GM12874 (cell line): ENCODE results near the gene PHACTR1.

ENCODE experiments used
- TF ChIP-seq, protein P1 (sequence below): IDR thresholded peaks from 2 replicates; pipeline ENCODE4 v1.5.1; 2011; ENCODE audit warnings: low read depth, mild to moderate bottlenecking, control low read depth, low read length, moderate library complexity; ENCODE audit not compliant: insufficient read depth

Gene PHACTR1

DNA sequence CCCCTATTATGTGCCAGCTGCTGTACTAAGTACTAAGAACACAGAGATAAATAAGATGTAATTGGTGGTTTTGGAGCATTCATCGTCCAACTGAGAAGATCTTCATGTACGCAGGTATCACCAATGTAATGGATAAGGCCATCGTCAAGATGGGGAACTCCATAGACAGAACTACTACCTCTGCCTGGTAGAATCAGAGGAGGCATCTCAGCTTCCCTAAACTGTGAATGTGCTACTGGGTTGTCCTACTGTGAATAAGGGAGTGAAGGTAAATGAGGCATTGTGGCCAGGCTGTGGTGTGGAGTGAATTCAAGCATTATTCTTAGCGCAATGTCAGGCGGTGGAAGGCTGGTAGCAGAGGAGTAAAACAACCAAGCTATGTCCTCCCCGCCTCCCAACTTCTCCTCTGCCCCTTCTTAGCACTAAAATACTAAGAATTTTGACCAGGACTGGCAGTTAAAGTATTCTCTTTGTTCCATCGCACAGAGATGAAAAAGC lies 543.6 kb downstream of the PHACTR1 start:
- TF ChIP-seq, protein P1, sequence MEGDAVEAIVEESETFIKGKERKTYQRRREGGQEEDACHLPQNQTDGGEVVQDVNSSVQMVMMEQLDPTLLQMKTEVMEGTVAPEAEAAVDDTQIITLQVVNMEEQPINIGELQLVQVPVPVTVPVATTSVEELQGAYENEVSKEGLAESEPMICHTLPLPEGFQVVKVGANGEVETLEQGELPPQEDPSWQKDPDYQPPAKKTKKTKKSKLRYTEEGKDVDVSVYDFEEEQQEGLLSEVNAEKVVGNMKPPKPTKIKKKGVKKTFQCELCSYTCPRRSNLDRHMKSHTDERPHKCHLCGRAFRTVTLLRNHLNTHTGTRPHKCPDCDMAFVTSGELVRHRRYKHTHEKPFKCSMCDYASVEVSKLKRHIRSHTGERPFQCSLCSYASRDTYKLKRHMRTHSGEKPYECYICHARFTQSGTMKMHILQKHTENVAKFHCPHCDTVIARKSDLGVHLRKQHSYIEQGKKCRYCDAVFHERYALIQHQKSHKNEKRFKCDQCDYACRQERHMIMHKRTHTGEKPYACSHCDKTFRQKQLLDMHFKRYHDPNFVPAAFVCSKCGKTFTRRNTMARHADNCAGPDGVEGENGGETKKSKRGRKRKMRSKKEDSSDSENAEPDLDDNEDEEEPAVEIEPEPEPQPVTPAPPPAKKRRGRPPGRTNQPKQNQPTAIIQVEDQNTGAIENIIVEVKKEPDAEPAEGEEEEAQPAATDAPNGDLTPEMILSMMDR = no peak

DNA sequence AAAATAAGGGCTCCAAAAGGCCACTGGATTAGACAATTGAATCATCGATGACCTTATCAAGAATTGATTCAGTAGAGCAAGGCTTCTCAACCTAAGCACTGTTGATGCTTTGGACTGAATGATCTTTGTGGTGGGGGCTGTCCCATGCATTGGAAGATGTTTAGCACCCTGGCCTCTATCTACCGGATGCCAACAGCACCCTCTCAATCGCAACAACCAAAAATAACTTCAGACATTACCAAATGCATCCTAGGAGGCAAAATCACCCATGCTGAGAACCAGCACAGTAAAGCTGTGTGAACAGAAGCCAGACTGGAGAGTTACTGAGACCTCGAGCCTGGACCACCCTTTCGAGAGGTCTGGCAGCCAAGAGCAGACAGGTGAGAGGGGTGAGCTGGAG lies 544.3 kb downstream of the PHACTR1 start:
- TF ChIP-seq, protein P1 = no peak

DNA sequence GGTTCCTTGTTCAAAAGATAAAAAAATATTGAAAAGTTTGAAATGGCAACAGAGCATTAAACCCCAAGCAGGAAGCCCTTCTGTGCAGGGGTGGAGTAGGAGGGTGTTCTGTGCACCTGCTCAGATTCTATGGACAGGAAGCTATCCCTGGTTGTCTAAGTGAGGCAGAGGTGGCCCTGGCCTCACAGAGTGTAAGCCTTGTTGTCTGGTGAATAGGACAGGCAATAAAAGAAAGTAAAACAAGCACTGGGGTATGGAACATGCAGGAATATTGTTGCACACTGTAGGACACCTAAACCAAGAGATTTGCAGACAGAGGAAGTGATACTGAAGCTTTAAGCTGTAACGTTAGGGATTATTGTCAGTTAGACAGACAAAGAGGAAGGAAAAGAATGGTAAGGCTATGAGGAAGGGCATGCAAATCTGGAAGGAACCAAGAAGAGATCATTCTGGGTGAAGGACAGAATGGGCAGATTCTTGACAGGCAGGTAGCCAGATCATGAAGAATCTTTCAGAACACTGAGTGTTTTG lies 545.0 kb downstream of the PHACTR1 start:
- TF ChIP-seq, protein P1 = no peak

DNA sequence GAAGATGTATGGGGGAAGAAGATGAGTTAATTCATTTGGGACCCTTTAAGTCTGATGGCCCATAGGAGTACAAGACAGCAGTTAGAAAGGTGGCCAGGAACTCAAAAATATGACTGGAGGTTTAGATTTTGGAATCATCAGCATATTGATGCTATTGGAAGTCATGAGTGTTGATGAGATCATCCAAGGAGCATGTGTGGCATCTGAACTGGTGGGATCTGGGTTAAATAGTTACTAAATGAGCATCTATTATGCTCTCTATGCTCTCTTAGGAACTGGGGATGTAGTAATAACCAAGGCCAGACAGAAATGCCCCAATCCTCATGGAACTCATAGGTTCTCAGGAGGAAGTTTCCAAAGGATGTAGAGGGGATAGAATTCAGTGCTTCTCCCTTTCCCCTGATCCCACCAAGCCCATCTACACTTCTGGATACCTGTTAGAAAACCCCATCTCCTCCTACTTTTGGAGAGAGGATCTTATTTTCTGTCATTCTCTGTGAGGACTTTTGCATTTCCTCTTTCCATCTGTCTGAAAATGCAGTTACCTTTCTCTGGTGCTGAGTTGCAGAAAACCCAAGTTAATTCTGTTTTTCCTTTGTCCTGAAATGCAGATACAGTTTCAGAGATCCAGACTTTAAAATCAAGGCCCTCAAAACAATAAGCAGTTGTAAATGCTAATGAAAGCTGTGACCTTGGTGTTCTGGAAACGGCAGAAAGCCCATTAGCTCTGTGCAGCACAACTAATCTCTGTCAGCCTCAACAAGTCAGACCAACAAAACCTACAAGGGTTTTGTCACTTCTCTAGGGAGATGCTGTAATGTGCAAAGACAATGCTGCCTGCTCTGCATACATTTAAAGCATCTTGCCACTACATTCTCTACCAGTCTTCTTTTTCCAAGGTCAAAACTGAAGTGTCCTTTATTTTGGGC lies 546.0 kb downstream of the PHACTR1 start:
- TF ChIP-seq, protein P1 = no peak

DNA sequence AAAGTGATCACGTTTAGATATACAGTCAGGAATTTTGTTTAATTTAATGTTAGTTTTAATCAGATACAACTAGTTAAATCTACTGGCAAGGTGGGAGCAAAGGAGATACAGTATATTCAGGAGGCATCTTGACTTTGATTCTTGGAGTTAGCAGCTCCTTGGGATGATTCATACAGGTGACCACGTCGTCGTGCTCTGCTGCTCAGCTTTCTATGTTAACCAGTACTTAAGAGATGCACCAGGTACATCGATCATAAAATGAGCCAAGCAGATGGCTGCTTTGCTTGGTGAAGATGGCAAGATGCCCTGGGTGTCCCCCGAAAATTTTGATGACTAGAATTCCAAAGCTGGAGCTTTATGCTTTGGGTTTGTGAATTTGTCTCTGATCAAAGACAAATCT lies 547.1 kb downstream of the PHACTR1 start:
- TF ChIP-seq, protein P1 = no peak

DNA sequence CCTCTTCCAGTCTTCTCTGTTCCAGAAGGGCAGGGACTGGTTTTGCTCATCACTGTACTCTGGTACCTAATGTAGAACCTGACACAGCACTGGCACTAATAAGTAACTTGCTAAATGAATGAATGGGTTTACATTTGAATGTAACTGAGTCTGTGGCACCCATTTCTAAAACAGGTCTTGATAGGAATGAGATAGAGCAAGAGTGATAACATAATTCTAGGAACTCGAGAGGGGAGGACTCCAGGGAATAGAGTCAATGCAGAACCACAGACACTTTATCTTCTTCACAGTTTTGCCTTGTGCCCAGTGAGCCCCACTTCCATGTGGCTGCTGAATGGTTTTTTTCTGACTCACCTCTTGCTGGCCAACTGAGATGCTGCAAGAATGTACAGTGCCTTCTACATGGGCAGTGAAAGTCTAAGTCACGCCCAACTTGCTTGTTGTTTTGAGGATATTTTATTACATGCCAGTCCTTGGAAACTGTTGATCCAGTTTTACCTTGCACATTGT lies 550.6 kb downstream of the PHACTR1 start:
- TF ChIP-seq, protein P1 = no peak

DNA sequence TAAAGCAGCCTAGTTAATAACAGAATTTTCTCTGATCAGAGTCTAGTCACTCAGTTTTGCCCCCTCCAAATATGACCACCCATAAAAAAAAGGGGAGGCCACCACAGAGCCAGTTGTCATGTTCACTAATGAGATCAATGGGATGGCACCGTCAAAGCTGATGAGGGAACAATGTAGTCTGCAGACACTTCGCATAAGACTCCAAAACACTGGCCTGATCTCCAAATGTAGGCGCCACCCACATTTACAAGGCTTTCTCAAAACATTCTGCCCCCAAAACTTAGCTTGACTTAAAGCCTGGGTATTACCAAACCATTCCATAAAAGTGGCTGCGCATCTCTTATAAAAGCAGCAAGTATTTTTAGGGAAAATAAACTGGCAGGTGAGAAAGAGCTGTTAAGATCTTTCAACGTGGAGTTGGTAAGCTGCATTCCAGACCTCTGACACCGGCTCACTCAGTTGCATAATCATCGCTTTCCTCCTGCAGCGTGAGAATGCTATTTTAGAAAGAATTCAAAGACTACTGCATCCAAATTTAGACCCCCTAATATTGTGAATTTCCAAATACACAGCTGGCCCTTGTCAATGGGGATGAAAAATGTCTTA lies 552.4 kb downstream of the PHACTR1 start:
- TF ChIP-seq, protein P1 = no peak
